RWPE2 (cell line): ENCODE data around the gene SCFD2.
A peak's percentile ranks its signal among the peaks of the same experiment; 100 is the strongest.

ENCODE experiments used
- ATAC-seq: fragments of 200-7000 bp; cut with Tn5 transposase; 3 replicates; pipeline ENCODE4 v1.9.1; 2021; ENCODE audit warnings: low read depth
- DNase-seq: peaks from one replicate; pipeline ENCODE4 v3.0.0-alpha.2; 2020; ENCODE audit warnings: low spot score
- H3K27ac ChIP-seq: fragments of 450-650 bp; 2 replicates; pipeline ENCODE4 v1.5.1; 2017; ENCODE audit warnings: mild to moderate bottlenecking; ENCODE audit not compliant: poor library complexity, severe bottlenecking
- H3K27me3 ChIP-seq: fragments of 250-450 bp; sonication (Bioruptor Pico); 2 replicates; pipeline ENCODE4 v1.5.1; 2021; ENCODE audit warnings: mild to moderate bottlenecking, moderate library complexity; ENCODE audit not compliant: insufficient read depth, poor library complexity, severe bottlenecking
- H3K36me3 ChIP-seq: fragments of 250-450 bp; sonication (Bioruptor Pico); 2 replicates; pipeline ENCODE4 v1.5.1; 2020; ENCODE audit warnings: low read depth, mild to moderate bottlenecking, moderate library complexity
- H3K4me1 ChIP-seq: fragments of 250-450 bp; sonication (Bioruptor Pico); 2 replicates; pipeline ENCODE4 v1.5.1; 2021; ENCODE audit warnings: mild to moderate bottlenecking, moderate library complexity; ENCODE audit not compliant: insufficient read depth, poor library complexity, severe bottlenecking
- H3K4me3 ChIP-seq: fragments of 250-450 bp; sonication (Bioruptor Pico); 2 replicates; pipeline ENCODE4 v1.5.1; 2021; ENCODE audit warnings: mild to moderate bottlenecking, moderate library complexity; ENCODE audit not compliant: severe bottlenecking
- H3K9me3 ChIP-seq: fragments of 250-450 bp; sonication (Bioruptor Pico); 2 replicates; pipeline ENCODE4 v1.5.1; 2021; ENCODE audit warnings: mild to moderate bottlenecking, moderate library complexity; ENCODE audit not compliant: severe bottlenecking
- TF ChIP-seq, protein P1 (sequence below): fragments of 450-650 bp; IDR thresholded peaks from one replicate; pipeline ENCODE4 v1.5.1; 2017; ENCODE audit warnings: mild to moderate bottlenecking, moderate library complexity; ENCODE audit not compliant: poor library complexity, severe bottlenecking

Gene SCFD2

GRCh38 chr4:53021754-53022512 is 343.9 kb downstream of the SCFD2 start:
- ATAC-seq, result no peak
- Histone ChIP-seq H3K4me3 (no peak overlapping the region), H3K36me3 (no peaks in the 10 kb centered on the region), H3K9me3 (no peaks in the 10 kb centered on the region), H3K27ac (no peak overlapping the region), H3K27me3 (no peaks in the 10 kb centered on the region), H3K4me1 (peaks cover 4% of the 10 kb centered on the region)
- TF ChIP-seq, protein P1, sequence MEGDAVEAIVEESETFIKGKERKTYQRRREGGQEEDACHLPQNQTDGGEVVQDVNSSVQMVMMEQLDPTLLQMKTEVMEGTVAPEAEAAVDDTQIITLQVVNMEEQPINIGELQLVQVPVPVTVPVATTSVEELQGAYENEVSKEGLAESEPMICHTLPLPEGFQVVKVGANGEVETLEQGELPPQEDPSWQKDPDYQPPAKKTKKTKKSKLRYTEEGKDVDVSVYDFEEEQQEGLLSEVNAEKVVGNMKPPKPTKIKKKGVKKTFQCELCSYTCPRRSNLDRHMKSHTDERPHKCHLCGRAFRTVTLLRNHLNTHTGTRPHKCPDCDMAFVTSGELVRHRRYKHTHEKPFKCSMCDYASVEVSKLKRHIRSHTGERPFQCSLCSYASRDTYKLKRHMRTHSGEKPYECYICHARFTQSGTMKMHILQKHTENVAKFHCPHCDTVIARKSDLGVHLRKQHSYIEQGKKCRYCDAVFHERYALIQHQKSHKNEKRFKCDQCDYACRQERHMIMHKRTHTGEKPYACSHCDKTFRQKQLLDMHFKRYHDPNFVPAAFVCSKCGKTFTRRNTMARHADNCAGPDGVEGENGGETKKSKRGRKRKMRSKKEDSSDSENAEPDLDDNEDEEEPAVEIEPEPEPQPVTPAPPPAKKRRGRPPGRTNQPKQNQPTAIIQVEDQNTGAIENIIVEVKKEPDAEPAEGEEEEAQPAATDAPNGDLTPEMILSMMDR, result no peak
- no peak for DNase-seq

- Histone ChIP-seq H3K36me3 (no peaks in the 10 kb centered on the region), H3K9me3 (no peaks in the 10 kb centered on the region), H3K4me1 (peaks cover 4% of the 10 kb centered on the region), H3K4me3 (no peak overlapping the region), H3K27me3 (no peaks in the 10 kb centered on the region), H3K27ac (no peak overlapping the region)
- ATAC-seq, result peak; percentile 70
- TF ChIP-seq, protein P1, result no peak
- no peak for DNase-seq
Measured at GRCh38 chr4:53019485-53020382, 346.1 kb downstream of the SCFD2 start.

- Histone ChIP-seq H3K27ac (no peak overlapping the region), H3K27me3 (no peaks in the 10 kb centered on the region), H3K9me3 (no peaks in the 10 kb centered on the region), H3K36me3 (no peaks in the 10 kb centered on the region), H3K4me3 (no peak overlapping the region), H3K4me1 (peaks cover 4% of the 10 kb centered on the region)
- TF ChIP-seq, protein P1, result no peak
- DNase-seq (no peak), ATAC-seq (no peak)
Measured at GRCh38 chr4:53018471-53018870, 347.4 kb downstream of the SCFD2 start.

DNA sequence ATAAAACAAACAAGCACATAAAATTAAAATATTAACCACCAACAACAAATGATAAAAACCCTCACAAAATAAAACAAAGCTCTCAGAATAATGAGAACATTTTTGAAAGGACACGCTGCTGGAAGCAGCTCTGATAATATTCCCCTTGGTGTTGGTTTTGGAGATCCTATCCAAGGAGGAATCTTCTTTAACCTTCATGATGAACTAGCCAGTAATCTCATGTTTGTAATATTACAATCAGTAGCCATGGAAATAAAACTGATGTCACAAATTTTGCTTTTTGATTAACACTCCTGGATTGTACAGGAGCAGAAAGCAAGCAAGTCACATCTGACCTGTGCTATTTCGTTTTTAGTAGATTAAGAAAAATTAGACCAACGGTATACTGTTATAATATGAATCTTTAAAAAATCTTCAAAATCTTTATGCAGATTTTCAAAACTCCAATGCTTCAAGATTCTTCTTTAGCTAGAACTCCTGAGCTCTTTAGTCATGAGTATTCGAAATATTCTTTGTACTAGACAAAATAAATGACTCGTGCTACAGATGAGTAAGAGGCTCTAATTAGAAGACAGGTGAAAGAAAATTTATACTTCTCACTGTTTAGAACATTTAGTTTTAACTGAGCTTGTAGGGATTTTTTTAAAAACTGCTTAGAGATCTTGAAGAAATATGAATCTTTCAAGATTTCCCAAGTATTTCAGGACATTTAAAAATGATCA is 349.6 kb downstream of the SCFD2 start:
- Histone ChIP-seq H3K9me3 (no peaks in the 10 kb centered on the region), H3K36me3 (no peaks in the 10 kb centered on the region), H3K27ac (no peak overlapping the region), H3K4me3 (no peak overlapping the region), H3K4me1 (peaks cover 4% of the 10 kb centered on the region), H3K27me3 (no peaks in the 10 kb centered on the region)
- DNase-seq (no peak), ATAC-seq (no peak)
- TF ChIP-seq, protein P1, result no peak
